Right lobe of liver (tissue), 6 donors: ENCODE data around the gene ZFP3. TPM values are rescaled to one million over a fixed set of nuclear protein-coding genes. Genes with fewer than 3 reads are reported as not detected.
A peak's percentile ranks its signal among the peaks of the same experiment; 100 is the strongest.
"Not testable (repeated sequence)": the region's sequence is repeated elsewhere in the genome, so short reads cannot be mapped to it uniquely, and the experiment has no call there.

Experiments used
- ATAC-seq, 4 donors: fragments of 200-7000 bp; cut with Tn5 transposase; one replicate each; pipeline ENCODE4 v1.9.1; 2020; ENCODE audit warnings: mild to moderate bottlenecking in 4 of 4, moderate library complexity in 4 of 4
- DNase-seq, 3 donors: peaks; one replicate each; pipeline ENCODE4 v3.0.0-alpha.2; 2020
- H3K27ac ChIP-seq, 3 donors: fragments of 200-600 bp; one replicate each; pipeline ENCODE4 v1.8.0; 2022
- H3K27me3 ChIP-seq, 2 donors: fragments of 200-600 bp; one replicate each; pipeline ENCODE4 v1.8.0; 2022
- H3K36me3 ChIP-seq, 4 donors: fragments of 200-600 bp; sonication (generic) in 1 of 4; one replicate each; pipeline versions ENCODE4 v1.5.1 to v1.8.0; 2017 to 2022; ENCODE audit warnings: control low read depth in 1 of 4
- H3K4me1 ChIP-seq, 4 donors: fragments of 200-600 bp; sonication (generic) in 1 of 4; one replicate each; pipeline versions ENCODE4 v1.5.1 to v1.8.0; 2017 to 2022; ENCODE audit warnings: control low read depth in 1 of 4
- H3K4me3 ChIP-seq, 3 donors: fragments of 200-600 bp; one replicate each; pipeline ENCODE4 v1.8.0; 2022
- H3K9me3 ChIP-seq, 4 donors: fragments of 200-600 bp; sonication (generic) in 1 of 4; one replicate each; pipeline versions ENCODE4 v1.5.1 to v1.8.0; 2017 to 2022; ENCODE audit warnings: control low read depth in 1 of 4
- POLR2A ChIP-seq: fragments of 450-650 bp; IDR thresholded peaks from one replicate; pipeline ENCODE4 v1.6.1; 2017; ENCODE audit warnings: antibody characterized with exemption, mild to moderate bottlenecking
- WGBS: methylation state at CpG from one replicate; pipeline ENCODE4 v1.1.6; 2018; ENCODE audit warnings: low coverage, low lambda C conversion rate; ENCODE audit not compliant: insufficient coverage; ENCODE audit errors: missing lambda C conversion rate; 5-methylcytosine and 5-hydroxymethylcytosine counted together
- intact Hi-C, 2 donors: fragments of 100-400 bp; cut with DNase I; formaldehyde crosslinking; loops; one replicate each; pipeline versions ENCODE4 v1.11.2 to v1.14.1; 2022
- total RNA-seq, 6 experiments: library from RNA; depleted of rRNA in 2 of 6; stranded (reverse); fragments of >200 nt in 2 of 6; fragmentation: NEBNext Ultra II Directional in 3 of 6; extraction: Animal tissue kit (Norgen Biotek cat#: 25700) in 3 of 6; gene quantifications; one replicate each; pipeline versions ENCODE4 v1.1.0 to v1.2.4, GENCODE V29; 2016 to 2023
- TF ChIP-seq, protein P1 (sequence below), 4 donors: fragments of 200-600 bp in 3 of 4; fragments of 450-650 bp in 1 of 4; IDR thresholded peaks; one replicate each; pipeline versions ENCODE4 v1.5.1 to v1.8.0; 2016 to 2022; ENCODE audit warnings: antibody characterized with exemption in 4 of 4, mild to moderate bottlenecking in 2 of 4
- donor health status: DM: no; HTN: yes; CAD: no.
- donor health status: DM: no; HTN: no; CAD: no.
- donor health status: DM: no; HTN: no; CAD: no.
- donor health status: DM: no; HTN: yes; CAD: no.
- donor health status: DM: no; HTN: yes; CAD: no.

ZFP3 gene
- total RNA-seq, 6 experiments from 2014 or later = 0.51 to 1.6 (median 0.87) TPM

- H3K27me3 ChIP-seq = no peaks in the 10 kb centered on the region
- H3K9me3 ChIP-seq = no peaks in the 10 kb centered on the region
- TF ChIP-seq POLR2A = no peak
- TF ChIP-seq, protein P1, sequence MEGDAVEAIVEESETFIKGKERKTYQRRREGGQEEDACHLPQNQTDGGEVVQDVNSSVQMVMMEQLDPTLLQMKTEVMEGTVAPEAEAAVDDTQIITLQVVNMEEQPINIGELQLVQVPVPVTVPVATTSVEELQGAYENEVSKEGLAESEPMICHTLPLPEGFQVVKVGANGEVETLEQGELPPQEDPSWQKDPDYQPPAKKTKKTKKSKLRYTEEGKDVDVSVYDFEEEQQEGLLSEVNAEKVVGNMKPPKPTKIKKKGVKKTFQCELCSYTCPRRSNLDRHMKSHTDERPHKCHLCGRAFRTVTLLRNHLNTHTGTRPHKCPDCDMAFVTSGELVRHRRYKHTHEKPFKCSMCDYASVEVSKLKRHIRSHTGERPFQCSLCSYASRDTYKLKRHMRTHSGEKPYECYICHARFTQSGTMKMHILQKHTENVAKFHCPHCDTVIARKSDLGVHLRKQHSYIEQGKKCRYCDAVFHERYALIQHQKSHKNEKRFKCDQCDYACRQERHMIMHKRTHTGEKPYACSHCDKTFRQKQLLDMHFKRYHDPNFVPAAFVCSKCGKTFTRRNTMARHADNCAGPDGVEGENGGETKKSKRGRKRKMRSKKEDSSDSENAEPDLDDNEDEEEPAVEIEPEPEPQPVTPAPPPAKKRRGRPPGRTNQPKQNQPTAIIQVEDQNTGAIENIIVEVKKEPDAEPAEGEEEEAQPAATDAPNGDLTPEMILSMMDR (IDR thresholded peaks at IDR 0.05) = no peak
- no peak overlapping the region for H3K27ac ChIP-seq
- H3K4me1 ChIP-seq = no peaks in the 10 kb centered on the region
- intact Hi-C loops = loop anchor here in 1 of 2 donors (10.0 kb wide), 1 partner anchor 80 kb away; the partner anchor contains the start of gene CAMTA2
- WGBS = 50% methylated on average over 1 of the region's 1 CpG
- no peak for DNase-seq
- H3K4me3 ChIP-seq = no peak overlapping the region
- no peaks in the 10 kb centered on the region for H3K36me3 ChIP-seq
- no peak for ATAC-seq
Measured at GRCh38 chr17:5065227-5065744, 13.0 kb upstream of the ZFP3 start.

GRCh38 chr17:5068236-5068635, 10.0 kb upstream of the ZFP3 start:
- Histone ChIP-seq H3K4me3 (no peak overlapping the region), H3K36me3 (no peaks in the 10 kb centered on the region), H3K27me3 (no peaks in the 10 kb centered on the region), H3K4me1 (no peaks in the 10 kb centered on the region), H3K27ac (no peak overlapping the region), H3K9me3 (no peaks in the 10 kb centered on the region)
- no peak for DNase-seq
- intact Hi-C loops = loop anchor here in 1 of 2 donors (10.0 kb wide), 1 partner anchor 83 kb away; the partner anchor contains the start of gene CAMTA2
- 86% methylated on average over 3 of the region's 3 CpGs for WGBS
- TF ChIP-seq, protein P1 (IDR thresholded peaks at IDR 0.05) = no peak
- no peak for TF ChIP-seq POLR2A
- ATAC-seq = no peak

DNA sequence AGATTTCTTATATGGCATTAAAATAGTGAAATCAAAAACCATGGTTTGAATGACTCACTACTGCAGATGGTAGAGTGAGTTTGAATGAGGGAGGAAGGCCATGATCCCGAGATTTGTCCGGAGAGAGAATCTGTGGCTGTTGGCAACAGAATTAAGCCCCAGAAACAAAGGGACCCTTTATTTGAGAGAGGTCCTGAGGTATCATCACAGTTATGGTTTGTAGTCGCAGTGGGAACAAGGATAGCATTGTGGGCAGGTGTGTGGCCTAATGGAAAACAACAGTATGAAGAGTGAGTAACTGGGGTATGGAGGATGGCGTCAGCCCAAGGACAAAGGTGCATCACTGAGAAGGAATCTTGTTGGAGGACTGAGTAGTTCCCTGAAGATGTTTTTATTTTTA, 8.5 kb upstream of the ZFP3 start:
- no peak for DNase-seq
- Histone ChIP-seq H3K27me3 (no peaks in the 10 kb centered on the region), H3K4me1 (no peaks in the 10 kb centered on the region), H3K36me3 (no peaks in the 10 kb centered on the region), H3K4me3 (no peak overlapping the region), H3K27ac (no peak overlapping the region), H3K9me3 (no peaks in the 10 kb centered on the region)
- intact Hi-C loops = loop anchor here in 1 of 2 donors (10.0 kb wide), 1 partner anchor 85 kb away; the partner anchor contains the start of gene CAMTA2
- WGBS = 80% methylated on average over 4 of the region's 4 CpGs
- no peak for ATAC-seq
- TF ChIP-seq POLR2A = no peak
- TF ChIP-seq, protein P1 (IDR thresholded peaks at IDR 0.05) = no peak

DNA sequence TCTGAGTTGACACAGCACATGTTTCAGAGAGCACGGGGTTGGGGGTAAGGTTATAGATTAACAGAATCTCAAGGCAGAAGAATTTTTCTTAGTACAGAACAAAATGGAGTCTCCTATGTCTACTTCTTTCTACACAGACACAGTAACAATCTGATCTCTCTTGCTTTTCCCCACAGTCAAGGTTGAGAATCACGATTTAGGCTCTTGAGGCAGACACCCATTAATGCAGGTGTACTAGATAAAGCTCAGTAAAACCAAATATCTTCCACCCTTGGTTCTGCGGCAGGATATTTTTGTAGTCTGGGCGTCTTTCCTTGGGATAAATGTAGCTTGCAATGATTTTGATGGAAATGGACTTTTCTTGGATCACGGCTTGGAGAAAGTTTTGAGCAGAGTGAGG, 2.8 kb upstream of the ZFP3 start:
- DNase-seq, H3K36me3 ChIP-seq, ATAC-seq, intact Hi-C loops, H3K27ac ChIP-seq, H3K4me3 ChIP-seq, H3K27me3 ChIP-seq, H3K9me3 ChIP-seq, H3K4me1 ChIP-seq: not testable (repeated sequence)
- WGBS = 94% methylated on average over 4 of the region's 5 CpGs

- H3K4me3 ChIP-seq = peak overlapping the region in 1 of 3 donors; percentile 61
- H3K36me3 ChIP-seq, H3K9me3 ChIP-seq, H3K27ac ChIP-seq, intact Hi-C loops, ATAC-seq, DNase-seq, H3K27me3 ChIP-seq, H3K4me1 ChIP-seq: not testable (repeated sequence)
- WGBS = 94% methylated on average over 24 of the region's 24 CpGs
Measured at GRCh38 chr17:5077275-5077674, 992 bp upstream of the ZFP3 start.

DNA sequence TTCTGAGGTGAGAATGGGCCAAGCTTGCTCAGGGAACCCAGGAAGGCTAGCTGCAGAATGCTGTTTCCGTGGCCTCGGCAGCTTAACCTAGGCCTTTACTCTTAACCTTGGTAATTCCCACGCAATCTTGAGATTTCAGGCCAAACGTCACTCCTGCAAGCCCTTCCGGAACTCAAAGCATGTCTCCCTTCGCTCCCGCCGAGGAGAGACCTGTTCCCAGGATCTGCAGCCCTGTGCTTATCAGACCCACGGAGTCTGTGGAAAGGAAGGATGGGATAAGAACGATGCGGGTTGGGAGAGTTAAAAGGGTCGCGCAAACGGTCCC, 524 bp upstream of the ZFP3 start:
- Histone ChIP-seq H3K4me1 (peaks cover 0 to 4% (median 0%) of the 10 kb centered on the region in 4 donors), H3K4me3 (peak overlapping the region; percentile 55 to 64 (median 61)), H3K27me3 (peaks cover 0 to 3% of the 10 kb centered on the region in 2 donors), H3K36me3 (no peaks in the 10 kb centered on the region), H3K9me3 (no peaks in the 10 kb centered on the region), H3K27ac (peak overlapping the region in 1 of 3 donors; percentile 3)
- WGBS = 24% methylated on average over 8 of the region's 14 CpGs
- intact Hi-C loops = no loop called here
- no peak for DNase-seq
- peak in 2 of 4 donors; percentile 20 to 28 for ATAC-seq
- TF ChIP-seq POLR2A = no peak
- TF ChIP-seq, protein P1 (IDR thresholded peaks at IDR 0.05) = no peak
